NCI-H2107 treated with DMSO at 0.1 percent for 48 hours (cell line): ENCODE data around the gene ELSPBP1.
"Not testable (repeated sequence)": the region's sequence is repeated elsewhere in the genome, so short reads cannot be mapped to it uniquely, and the experiment has no call there.

Experiments
- DNase-seq: peaks from one replicate; lab custom pipeline; 2025; ENCODE audit not compliant: unreplicated experiment; lab: John Stamatoyannopoulos, UW

The ELSPBP1 gene

DNA sequence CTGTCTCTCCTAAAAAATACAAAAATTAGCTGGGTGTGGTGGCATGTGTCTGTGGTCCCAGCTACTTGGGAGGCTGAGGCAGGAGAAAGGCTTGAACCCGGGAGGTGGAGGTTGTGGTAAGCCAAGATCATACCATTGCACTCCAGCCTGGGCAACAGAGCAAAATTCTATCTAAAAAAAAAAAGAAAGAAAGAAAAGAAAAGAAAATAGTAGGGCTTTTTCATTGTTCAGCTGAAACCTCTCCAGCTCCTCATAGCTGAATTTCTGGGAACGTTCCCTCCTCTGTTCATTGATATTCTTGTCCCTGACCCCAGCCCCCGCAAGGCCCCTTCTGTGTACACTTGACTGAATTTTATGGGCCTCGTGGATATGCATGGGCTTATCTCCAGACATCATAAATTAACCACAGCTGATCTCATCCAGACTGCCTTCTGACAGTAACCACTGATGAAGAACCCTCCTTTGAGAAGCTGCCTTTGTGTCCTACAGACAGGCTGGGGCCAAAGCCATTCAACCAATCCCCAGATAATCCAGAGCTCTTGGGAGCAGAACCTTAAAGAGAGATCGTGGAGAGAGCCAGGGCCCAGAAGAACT is at the start of gene ELSPBP1:
TSS of gene ELSPBP1 (plus strand) at position 424 of the 594 bp plus-strand sequence. CDS start 14,036 bp downstream, outside the sequence.
- DNase-seq: no peak

DNA sequence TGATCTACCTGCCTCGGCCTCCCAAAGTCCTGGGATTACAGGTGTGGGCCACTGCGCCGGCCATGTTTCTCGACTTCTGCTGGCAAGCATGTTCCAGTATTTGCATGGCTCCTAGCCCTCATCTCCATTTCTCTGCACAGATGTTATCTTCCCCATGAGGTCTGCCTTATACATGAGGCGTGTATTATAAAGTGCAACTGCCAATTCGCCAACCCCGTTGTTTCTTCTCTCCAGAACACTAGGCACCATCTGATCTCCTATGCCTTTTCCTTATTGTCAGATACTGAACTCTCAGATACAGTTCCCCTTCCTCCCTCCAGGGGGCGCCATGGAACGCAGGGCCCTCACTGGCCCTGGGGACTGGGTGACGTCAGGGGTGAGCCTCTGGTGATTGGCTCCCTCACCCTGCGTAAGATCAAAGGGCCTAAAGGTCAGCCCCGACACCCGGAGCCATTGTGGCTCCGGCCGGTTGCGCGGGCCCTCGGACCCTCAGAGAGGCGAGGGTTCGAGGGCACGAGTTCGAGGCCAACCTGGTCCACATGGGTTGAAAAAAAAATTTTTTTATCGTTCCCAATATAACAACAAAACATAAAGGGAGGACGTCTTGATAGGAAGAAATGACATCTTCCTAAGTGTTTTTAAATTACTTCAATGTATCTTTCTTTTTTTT is 44.4 kb upstream of the ELSPBP1 start:
- not testable (repeated sequence) for DNase-seq

DNA sequence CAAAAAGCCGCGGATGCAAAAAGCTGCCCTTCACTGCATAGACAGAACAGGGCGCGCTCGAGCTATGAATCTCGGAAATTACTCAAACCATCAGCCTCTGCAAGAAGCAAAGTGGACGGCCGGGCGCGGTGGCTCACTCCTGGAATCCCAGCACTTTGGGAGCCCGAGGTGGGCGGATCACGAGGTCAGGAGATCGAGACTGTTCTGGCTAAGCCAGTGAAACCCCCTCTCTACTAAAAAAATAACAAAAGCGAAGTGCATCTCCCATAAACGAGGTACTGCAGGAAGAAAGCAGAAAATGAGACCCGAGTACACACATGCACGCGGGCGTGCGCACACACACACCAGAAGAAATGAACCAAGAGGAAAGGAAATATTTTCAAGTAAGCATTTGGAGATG is 42.3 kb upstream of the ELSPBP1 start:
- not testable (repeated sequence) for DNase-seq

DNA sequence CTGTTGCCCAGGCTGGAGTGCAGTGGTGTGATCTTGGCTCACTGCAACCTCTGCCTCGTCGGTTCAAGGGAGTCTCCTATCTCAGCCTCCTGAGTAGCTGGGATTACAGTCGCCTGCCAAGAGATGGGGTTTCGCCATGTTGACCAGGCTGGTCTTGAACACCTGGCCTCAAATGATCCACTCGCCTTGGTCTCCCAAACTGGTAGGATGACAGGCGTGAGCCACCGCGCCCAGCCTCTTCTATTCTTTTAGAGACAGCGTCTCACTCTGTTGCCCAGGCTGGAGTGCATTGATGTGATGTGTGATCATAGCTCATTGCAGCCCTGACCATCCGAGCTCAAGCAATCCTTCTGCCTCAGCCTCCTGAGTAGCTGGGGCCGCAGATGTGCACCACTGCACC is 38.5 kb upstream of the ELSPBP1 start:
- not testable (repeated sequence) for DNase-seq

DNA sequence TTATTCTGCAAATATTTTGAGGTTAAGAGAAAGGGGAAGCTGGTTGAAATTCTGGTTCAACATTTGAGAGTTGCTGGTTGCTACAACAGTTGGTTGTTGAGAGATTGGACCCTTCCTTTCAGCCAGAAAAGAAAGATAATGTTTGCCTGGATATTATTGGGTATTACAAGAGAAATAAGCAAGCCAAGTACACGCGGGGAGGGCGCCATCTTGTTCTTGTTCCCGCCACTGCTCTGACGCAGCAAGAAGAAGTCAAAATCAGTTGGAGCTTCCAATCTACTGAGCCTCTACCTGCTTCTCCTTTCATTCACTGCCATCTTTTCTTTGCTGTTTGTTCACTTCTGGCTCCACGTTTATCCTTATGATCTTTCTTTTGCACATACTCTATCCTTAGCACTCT is 20.9 kb upstream of the ELSPBP1 start:
- no peak for DNase-seq

DNA sequence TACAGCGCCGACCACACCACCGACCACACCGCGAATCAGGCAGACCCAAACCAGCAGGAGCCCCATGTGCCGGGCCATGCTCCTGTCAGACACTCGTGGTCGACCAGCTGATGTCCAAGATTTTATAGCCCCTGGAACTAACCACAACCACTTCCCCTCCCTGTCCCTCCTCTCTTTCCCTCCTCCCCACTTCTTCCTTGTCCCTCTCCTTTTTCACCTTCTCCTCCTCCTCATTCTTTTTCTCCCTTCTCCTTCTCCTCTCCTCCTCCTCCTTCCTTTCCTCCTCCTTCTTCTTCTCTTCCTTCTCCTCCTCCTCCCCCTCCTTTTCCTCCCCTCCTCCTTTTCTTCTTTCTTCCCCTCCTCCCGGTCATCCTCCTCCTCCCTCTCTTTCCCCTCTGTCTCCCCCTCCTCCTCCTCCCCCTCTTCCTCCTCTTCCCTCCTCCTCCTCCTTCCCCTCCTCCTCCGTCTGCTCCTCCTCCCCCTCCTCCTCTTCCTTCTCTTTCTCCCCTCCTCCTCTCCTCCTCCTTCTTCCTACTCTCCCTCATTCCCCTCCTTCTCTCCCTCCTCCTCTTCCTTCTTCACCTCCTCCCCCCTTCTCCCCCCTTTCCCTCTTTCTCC is 3.1 kb upstream of the ELSPBP1 start:
- no peak for DNase-seq

DNA sequence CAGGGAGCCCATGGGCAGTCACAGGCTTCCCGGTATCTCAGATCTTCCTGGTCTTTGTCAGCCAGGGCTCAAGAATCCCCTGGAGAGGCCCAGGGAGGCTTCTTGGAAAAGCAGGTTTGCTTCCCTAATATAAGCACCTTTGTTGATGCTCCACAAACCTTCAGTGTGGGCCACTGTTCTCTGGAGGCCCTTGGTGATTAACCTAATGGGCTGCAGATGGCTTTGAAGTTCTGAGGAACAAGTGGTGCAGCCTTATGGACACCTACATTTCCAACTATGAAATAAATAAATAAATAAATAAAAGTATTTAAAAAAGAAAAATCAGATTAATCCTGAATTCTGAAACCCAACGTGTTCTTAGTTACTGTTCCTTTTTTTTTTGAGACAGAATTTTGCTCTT is 2.4 kb upstream of the ELSPBP1 start, which contains the start of gene BSPH1:
TSS of gene BSPH1 (minus strand) at position 101 of the 400 bp plus-strand sequence. CDS start at position 12, 89 bp downstream.
- DNase-seq: no peak

DNA sequence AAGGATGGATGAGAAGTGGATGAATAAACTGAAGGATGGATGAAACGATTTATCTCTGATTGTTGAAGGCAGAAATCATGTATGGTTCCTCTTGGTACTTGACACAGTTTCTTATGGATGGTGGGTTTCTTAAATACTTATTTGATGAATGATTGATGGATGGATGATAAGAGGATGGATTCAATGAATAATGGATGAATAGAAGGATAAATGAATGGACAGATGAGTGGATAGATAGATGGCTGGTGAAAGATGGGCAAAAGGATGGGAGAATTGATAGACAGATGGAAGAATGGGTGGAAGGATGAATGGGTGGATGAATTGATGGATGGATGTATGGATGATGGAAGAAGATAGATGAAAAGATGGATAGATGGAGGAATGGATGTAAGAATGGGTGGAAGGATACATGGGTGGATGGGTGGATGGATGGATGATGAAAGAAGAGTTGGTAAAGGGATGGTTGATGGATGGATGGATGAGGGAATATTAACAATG is 1.8 kb downstream of the ELSPBP1 start:
- DNase-seq: no peak

DNA sequence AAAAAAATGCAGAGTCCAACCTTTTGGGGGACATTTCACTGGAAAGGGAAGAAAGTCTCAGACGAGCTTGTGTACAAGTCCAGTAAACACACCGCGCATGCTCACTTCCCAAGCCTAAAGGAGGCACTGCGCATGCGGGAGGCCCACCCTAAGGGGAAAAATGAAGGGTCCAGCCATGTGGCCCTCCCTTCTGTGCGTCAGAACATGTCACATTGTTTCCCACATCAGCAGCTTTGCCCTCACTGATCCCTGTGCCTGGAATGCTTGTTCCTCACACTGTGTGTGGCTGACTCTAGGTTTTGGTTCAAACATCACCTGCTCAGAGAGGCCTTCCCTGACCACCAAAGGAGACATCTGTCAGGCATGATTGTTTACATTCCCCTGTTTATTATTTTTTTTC is 4.4 kb downstream of the ELSPBP1 start:
- DNase-seq: no peak

DNA sequence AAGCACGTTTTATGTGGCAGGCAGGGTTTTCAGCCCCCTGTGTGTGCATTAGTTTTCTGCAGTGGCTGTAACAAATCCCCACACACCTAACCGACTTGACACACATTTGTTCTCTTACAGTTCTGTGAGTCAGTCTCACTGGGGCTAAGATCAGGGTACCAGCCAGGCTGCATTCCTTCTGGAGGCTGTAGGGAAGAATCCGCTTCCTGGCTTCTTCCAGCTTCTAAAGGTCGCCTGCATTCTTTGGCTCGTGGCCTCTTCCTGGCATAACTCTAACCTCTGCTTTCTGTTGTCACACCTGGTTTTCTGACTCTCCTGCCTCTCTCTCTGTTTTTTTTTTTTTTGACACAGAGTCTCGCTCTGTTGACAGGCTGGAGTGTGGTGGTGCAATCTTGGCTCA is 6.4 kb downstream of the ELSPBP1 start:
- no peak for DNase-seq

DNA sequence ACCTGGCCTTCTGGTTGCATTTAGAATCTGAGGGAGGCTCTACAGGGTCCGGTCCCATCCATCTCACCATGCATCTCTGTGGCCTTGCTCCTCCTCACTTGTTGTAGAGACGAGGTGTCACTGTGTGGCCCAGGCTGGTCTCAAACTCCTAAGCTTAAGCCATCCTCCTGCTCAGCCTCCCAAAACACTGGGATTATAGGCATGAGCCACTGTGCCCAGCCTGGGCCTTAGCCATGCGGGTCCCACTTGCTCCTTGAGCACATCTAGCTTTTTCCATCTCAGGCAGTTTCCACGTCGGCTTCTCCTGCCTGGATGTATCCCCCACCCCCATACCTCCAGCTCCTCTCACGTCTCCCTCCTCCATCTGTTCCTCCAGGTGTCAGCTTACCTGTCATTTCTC is 9.8 kb downstream of the ELSPBP1 start:
- DNase-seq: no peak

DNA sequence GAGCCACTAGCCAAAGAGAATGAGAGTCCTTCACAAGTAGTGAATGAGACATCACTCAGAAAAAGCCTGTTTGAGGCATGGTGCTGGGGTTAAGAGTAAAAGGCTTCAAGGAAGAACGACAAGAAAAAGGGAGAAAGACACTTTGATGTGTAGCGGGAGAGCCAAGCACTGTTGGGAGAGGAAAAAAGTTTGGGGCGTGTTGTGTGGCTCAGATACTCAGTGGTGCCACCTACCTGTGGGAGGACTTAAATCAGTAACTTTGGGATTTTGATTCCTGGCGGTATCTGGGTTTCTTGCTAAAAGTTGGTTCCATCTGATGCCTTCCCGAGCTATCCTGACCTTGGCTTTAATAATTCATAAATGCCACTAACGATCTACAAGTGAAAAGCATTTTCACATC is 12.3 kb downstream of the ELSPBP1 start:
- DNase-seq: no peak

DNA sequence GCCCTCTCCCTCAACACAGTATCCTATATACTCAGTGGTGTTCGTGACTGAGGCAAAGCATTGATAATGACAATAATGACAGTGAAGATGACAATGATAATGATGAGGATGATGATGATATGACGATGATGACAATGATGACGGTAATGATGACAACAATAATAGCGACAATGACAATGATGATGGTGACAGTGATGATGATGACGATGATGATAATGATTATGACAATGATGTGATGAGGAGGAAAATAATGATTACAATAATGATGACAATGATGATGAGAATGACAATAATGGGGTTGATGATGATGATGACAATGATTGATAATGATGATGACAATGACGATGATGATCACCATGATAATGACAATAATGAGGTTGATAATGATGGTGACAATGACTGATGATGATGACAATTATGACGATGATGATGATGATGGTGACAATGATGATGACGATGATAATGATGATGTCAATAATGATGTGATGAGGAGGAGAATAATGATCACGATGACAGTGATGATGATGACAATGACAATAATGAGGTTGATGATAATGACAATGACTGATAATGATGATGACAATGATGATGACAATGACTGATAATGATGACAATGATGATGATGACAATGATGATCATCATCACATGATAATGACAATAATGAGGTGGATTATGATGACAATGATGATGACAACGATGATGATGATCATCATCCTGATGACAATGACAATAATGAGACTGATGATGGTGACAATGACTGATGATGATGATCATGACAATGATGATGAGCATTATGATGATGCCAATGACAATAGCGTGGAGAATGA is 16.7 kb downstream of the ELSPBP1 start:
- DNase-seq: no peak

DNA sequence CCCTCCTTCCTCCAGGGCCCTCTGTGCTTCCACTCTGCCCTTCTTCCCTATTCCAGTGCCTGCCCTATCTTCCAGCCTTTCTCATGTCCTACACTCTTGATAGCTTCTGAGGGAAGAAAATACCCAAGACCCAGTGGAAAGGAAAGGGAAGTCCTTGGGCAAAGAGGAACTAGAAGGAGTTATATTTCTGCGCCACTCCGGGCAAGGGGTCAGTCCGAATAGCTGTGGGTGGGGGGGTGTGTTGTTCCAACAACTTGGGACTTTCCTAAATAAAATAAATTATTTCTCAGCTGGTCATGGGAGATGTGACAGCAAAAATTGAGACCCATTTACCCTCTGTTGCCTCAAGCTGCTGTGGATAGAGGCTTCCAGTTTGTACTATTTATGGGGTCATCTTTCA is 26.3 kb downstream of the ELSPBP1 start:
- no peak for DNase-seq

DNA sequence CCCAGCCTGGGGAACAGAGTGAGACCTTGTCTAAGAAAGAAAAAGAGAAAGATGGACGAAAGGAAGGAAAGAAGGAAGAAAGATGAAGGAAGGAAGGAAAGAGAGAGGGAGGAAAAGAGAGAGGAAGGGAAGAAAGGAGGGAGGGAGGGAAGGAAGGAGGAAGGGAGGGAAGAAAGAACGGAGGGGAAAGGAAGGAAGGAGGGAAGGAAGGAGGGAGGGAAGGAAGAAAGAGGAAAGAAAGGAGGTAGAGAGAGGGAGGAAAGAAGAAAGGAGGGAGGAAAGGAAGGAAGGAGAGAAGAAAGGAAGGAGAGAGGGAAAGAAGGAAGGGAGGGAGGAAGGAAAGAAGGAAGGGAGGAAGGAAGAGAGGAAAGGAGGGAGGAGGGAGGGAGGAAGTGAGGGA is 28.6 kb downstream of the ELSPBP1 start:
- DNase-seq: no peak

DNA sequence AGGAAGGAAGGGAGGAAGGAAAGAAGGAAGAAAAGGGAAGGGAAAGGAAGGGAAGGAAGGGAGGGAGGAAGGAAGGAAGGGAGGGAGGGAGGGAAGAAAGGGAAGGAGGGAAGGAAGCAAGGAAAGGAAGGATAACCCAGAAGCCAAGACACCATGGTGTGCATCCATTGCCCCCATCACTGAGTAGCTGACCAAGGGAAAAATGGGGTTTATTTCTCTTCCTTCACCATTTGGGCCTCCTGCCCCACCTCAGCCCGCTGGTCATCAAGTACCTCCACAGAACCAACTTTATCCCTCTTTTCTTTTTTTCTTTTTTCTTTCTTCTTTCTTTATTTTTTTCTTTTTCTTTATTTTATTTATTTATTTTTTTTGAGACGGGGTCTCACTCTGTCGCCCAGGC is 29.1 kb downstream of the ELSPBP1 start:
- no peak for DNase-seq

DNA sequence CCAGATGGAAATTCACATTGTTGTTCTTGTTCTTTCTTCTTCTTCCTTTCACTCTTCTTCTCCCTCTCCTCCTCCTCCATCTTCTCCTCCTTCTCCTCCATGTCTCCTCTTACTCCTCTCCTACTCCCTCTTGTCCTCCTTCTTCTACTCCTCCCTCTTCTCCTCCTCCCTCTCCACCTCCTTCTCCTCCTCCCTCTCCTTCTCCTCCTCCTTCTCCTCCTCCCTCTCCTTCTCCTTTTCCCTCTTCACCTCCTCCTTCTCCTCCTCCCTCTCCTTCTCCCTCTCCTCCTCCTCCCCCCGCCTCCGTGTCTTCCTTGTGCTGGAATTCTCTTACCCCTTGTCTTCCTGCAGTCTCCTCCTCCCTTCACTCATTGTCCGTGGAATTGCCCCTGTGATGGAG is 31.0 kb downstream of the ELSPBP1 start:
- DNase-seq: no peak

DNA sequence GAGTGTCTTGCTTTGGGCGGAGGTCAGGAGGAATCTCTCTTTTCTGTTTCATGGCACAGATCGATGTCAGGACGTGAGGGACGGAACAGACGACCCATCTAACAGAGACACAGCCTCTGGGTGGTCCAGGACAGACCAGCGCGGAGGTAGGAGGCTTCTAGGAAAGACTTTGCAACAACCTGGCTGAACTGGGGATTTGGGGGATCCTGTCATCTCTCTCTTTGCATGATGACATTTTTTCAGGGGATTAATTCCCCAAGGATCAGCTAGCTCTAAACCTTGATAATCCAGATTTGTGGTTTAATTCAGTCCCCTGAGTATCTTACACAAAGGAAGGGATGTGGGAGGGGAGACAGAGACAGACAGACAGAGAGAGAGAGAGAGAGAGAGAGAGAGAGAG is 35.0 kb downstream of the ELSPBP1 start:
- no peak for DNase-seq

DNA sequence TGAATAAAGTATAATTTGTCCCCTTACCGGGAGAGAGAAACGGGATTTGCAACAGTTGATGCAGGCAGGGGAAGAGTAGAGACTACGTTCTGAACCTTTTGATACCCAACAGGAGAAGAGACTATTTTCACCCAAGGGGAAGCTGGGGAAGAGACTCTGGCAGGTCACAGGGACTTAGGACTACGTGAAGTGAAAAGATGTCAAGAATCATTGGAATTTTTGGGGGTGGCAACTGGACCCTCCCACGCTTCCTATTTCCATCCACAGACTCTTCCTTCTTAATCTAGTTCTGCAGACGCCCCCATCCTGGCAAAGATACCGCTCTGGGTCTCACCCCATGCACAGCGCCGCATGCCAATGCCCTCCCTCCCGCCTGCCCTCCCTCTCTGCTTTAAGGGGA is 35.6 kb downstream of the ELSPBP1 start:
- no peak for DNase-seq

DNA sequence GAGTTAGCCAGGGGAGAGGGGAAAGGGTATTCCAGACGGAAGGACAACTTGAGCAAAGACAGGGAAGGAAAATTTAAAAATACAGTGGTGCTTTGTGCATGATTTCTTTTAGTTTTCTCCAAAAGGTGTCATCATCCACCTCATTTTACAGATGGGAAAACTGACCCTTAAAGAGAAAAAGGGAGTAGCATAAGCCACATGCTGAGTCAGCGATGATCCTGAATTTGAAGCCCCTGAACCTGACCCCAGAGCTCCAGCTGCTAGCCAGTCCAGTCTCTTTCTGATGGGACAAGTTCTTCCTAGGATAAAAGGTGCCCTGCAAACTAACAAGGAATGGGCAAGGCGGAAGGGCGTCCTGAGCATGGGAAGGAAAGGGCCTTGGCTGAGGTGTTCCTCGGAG is 39.2 kb downstream of the ELSPBP1 start:
- DNase-seq: no peak

DNA sequence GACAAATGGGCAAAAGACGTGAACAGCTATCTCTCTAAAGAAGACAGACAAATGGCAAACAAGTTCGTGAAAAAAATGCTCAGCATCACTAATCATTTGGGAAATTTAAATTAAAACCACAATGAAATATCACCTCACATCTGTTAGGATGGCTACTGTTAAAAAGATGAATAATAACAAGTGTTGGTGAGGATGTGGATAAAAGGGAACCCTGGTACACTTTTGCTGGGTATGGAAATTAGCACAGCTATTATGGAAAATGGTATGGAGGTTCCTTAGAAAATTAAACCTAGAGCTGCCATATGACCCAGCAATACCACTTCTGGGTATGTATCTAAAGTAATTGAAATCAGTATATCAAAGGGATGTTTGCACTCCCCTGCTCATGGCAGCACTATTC is 42.3 kb downstream of the ELSPBP1 start:
- no peak for DNase-seq
